Subcutaneous adipose tissue (tissue), 4 donors: ENCODE data around the gene MAST4. TPM values are rescaled to one million over a fixed set of nuclear protein-coding genes. Genes with fewer than 3 reads are reported as not detected.

Experiments used
- total RNA-seq, 4 donors: library from RNA; depleted of rRNA; stranded (reverse); fragments of >200 nt; gene quantifications; one replicate each; pipeline ENCODE4 v1.1.0, GENCODE V29; 2016
- TF ChIP-seq, protein P1 (sequence below): fragments of 450-650 bp; IDR thresholded peaks from one replicate; pipeline ENCODE4 v1.5.1; 2016; ENCODE audit warnings: low read depth, mild to moderate bottlenecking, control low read depth, antibody characterized with exemption, moderate library complexity

MAST4 gene
- total RNA-seq, 4 donors from 2014 or later = 35.2 to 60.7 (median 52.9) TPM

DNA sequence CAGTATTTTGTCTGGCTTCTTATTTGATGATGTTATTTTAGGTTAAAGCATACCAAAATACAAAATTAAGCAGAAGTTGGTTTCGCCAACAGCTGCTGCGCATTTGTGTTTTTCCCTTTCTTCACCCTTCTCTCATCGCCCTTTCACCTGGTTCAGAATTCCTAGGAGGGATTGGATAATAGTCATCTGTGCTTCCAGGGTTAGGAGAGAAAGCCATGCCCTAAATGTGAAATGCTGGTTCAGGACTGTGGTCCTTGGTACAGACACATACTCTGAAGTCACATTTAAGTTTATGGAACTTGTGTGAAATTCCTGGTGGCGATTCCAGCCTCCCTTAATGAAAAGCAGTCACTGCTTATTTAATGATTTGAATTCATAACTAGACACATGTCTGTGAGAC, 7.7 kb downstream of the MAST4 start:
- TF ChIP-seq, protein P1, sequence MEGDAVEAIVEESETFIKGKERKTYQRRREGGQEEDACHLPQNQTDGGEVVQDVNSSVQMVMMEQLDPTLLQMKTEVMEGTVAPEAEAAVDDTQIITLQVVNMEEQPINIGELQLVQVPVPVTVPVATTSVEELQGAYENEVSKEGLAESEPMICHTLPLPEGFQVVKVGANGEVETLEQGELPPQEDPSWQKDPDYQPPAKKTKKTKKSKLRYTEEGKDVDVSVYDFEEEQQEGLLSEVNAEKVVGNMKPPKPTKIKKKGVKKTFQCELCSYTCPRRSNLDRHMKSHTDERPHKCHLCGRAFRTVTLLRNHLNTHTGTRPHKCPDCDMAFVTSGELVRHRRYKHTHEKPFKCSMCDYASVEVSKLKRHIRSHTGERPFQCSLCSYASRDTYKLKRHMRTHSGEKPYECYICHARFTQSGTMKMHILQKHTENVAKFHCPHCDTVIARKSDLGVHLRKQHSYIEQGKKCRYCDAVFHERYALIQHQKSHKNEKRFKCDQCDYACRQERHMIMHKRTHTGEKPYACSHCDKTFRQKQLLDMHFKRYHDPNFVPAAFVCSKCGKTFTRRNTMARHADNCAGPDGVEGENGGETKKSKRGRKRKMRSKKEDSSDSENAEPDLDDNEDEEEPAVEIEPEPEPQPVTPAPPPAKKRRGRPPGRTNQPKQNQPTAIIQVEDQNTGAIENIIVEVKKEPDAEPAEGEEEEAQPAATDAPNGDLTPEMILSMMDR = no peak

DNA sequence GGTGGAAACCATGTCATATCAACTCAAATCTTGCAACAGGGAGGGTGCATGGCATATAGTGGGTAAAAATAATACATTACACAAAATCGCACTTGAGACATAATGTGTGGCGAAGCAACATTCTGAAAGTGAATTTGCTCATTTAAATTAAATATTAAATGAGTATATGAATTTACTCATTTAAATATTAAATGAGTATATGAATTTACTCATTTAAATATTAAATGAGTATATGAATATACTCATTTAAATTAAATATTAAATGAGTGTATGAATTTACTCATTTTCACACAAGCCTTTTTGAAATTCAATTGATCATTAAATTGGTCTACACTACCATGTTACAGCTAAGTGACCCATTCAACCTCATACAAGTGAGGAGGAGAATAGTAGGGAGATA, 10.5 kb downstream of the MAST4 start:
- TF ChIP-seq, protein P1 = no peak

DNA sequence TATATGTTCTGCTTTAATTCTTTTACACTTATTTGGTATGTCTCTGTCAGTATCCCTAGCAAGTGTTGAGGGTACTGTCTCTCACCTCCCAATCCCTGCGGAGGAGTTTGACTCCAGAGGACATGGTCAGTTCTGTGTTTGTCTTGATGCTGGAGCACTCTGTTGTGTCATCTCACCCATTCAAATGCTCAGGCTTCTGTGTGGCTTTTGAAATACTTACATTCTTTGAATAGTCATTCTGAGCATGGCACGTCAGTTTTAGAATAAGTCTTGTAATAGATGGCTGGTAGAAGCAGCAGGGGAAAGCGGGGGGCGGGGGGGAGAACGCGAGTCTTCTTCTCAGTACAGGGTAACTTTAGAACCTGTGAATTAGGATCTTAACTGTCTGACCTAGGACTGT, 12.3 kb downstream of the MAST4 start:
- TF ChIP-seq, protein P1 = no peak

DNA sequence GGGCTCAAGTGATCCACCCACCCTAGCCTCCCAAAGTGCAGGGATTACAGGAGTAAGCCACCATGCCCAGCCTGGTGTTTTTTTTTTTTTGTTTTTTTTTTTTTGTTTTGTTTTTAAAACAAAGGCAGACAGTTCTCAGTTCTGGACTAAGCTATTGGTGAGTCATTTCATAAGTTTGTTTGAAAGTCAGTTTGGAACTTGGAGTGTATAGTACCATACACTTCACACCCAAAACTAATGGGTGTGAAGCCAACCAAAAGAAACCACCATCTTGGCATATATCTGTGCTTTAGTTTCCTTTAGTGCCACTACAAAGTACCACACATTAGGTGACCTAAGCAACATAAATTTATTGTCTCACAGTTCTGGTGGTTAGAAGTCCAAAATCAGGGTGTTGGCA, 13.4 kb downstream of the MAST4 start:
- TF ChIP-seq, protein P1 = no peak

DNA sequence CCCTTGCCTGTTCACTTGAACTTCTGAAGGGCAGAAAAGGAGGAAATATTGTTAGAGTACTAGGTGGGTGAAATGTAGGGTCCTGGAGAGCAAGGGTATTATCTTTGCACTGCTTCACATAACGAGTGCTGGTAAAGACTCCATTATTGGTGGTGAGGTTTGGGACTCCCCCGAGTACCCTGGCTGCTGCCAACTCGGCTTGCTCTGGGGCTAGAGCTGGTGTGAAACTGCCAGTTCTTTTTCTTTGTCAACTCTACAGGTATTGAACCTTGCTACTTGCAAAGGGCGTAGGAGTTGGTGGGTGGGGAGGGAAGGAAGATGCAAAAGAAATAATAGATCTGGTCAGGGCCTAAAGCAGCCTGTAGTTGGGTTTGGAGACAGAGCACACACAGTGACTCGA, 16.0 kb downstream of the MAST4 start:
- TF ChIP-seq, protein P1 = no peak

DNA sequence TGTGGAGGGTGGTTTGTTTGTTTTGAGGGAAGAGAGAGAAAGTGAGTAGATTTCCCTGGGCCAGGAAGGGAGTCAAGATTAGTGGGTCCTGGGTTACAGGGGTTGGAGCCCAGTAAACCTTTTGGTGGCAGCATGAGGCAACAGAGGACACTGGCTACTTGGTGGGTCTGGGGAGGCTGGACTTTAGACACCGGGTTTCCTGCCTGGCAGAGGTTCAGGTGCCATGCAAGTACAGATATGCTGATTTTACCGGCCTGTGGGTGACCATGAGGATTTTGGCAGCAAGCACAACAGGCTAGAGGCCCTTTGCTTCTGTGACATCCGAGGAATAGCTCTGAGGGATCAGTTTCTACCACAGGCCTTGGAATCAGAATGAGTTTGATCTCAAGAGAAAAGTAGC, 18.9 kb downstream of the MAST4 start:
- TF ChIP-seq, protein P1 = no peak

DNA sequence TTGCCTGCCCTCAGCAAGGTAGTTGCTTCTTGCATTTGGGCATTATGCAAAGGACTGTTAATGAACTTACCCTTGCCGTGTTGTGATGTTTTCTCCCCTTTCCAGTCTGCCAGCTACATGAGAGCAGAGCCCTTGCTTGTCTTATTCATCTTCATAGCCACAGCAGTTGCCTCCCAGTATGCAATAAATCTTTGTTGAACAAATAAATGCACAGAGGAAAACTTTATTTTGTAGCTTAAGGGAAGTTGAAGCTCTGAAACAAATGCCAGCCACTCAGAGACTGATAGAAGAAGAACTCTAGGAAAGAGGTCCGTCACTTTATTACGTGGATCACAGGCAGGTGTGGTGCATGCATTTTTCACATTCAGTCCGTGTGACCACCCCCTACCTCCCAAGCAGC, 19.7 kb downstream of the MAST4 start:
- TF ChIP-seq, protein P1 = no peak
